Stimulated activated CD4-positive, alpha-beta T cell treated with anti-CD3 and anti-CD28 coated beads, Interleukin-1b, Interleukin-23, amount 100 ng/mL, for 1 hour (primary cell): ENCODE results near the gene SORCS1.

Experiments used
- DNase-seq, 2 donors: peaks; one replicate each; pipeline ENCODE4 v3.0.0-alpha.2; 2020; ENCODE audit warnings: low read depth in 2 of 2

Gene SORCS1

GRCh38 chr10:107163881-107164861 lies at the start of gene SORCS1:
SORCS1 (minus strand) TSS chr10:107164706.
- no peak for DNase-seq

DNA sequence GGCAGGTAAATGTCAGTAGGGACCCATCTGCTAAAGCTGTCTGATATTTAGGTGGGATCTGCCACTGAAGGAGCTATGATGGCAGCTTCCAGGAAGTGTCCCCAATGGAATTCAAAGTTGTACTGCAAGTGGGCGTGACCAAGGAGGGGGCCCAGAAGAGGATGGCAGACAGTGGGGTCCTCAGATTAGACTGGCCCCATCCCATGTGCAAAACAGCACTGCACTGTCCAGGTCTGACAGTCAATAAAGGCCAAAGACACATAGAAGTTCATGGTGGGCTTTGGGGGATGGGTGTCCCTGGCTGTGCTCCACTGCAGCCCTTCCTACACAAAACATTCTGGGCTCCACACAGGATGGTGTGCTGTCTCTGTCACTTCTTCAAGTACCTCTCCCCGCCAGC lies 49.8 kb upstream of the SORCS1 start:
- DNase-seq = no peak

DNA sequence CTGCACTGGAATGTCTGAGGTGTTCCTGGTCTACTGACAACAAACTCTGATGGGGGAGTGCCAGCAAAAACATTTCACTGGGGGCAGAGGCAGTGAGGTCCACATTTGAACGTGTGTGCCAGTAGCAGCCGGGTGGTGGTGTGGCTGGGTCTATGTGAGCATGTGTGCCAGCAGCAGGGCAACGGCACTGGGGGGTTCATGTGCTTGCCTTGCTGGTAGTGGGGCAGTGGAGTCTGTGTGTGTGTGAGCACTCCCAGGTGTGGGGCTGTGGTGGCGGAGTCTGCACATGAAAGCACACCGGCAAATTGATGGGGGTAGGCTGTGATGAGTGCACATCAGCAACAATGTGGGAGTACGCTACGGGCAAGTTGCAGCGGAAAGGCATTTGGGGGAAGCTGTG lies 49.4 kb upstream of the SORCS1 start:
- DNase-seq = no peak

DNA sequence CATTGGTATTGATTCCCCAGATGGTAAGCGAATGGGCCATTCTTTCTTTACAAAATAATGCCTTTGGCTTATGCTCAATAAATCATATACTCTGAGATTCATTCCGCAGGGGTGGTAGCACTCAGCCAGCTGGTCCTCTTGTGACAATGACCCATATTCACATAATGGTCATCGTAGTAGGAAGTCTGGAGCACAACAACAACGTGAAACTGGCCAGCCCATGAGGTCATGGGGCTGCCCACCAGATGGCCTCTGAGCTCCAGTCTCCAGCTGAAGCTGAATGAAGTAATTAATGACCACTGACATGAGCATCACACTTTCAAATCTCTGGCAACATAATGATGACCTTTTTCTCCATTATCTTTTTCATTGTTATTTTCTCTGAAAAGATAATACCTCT lies 42.3 kb upstream of the SORCS1 start:
- no peak for DNase-seq

DNA sequence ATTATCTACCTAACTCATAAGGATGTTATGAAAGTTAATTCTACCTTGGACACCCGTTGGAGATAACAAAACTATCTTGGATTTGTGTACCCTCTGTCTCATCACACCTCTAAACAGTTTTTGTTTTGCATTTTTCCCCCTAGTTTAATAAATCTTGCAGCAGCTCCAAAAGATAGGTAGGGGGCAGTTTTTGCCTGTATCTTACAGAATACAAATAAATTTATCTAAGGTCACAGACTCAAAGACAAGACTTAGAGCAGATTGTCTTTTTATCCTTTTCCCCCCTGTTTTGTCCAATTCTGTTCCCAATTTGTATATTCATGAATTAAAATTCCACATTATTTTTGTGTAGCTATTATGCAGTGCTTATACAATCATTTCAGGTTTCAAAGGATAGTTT lies 5.0 kb upstream of the SORCS1 start:
- no peak for DNase-seq

DNA sequence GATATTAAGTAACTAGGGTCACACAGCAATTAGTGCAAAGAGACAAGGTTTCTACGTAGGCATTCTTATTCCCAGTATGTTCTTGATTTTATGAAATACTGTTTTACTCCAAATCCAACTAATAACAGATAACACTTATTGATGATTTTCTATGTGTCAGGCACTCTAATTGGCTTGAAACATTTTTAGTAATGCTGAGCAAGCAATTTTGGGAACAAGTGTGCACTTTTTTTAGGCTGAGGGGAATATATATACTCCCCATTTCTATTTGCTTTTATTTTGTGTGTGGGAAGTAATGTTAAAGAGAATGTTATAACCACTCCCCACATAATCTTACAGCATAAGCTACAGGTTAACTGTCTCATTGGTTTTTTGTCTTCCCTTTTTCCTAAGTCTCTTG lies 4.2 kb upstream of the SORCS1 start:
- no peak for DNase-seq

DNA sequence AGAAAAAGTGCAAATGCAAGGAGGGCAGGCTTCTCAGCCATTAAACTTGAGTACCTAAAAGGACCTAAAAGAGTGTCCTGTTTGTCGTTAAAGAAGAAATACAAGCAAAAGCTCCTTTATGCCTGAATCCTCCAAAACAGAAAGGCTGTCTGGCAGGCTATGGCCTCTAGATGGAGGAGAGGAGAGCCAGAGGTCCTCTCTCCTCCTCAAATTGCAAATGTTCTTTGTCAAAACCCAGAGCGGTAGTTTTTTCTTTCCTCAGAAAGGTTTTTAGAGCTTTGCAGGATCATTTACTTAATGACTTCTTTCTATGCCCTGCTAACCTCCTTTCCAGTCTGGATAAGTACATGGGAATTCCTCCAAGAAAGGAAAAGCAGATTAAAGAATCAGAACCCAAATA lies 1.9 kb upstream of the SORCS1 start:
- DNase-seq = no peak

- DNase-seq = no peak
These were observed 486 bp upstream of the SORCS1 start for GRCh38 chr10:107164992-107165391.

- DNase-seq = no peak
These were observed 1.2 kb downstream of the SORCS1 start for GRCh38 chr10:107163076-107163855.

DNA sequence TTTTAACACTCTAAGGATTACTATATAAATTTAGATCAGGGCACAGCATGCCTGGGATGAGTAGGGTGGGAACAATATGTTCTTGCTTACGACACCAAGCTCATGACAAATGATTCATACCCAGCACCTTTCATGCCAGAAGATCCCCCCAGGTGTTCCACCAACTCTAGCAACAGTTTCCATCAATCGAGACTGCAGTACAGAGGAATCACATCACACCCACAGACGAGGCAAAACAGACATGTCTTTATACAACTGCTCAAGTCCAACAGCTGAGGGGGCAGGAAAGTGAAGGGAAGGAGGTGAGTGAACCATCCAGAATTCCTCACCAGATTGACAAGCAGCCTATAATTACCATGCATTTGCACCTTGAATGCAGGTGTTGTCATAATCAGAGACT lies 3.6 kb downstream of the SORCS1 start:
- DNase-seq = no peak

GRCh38 chr10:107159871-107160270 lies 4.6 kb downstream of the SORCS1 start:
- DNase-seq = no peak

GRCh38 chr10:107157071-107157470 lies 7.4 kb downstream of the SORCS1 start:
- no peak for DNase-seq

DNA sequence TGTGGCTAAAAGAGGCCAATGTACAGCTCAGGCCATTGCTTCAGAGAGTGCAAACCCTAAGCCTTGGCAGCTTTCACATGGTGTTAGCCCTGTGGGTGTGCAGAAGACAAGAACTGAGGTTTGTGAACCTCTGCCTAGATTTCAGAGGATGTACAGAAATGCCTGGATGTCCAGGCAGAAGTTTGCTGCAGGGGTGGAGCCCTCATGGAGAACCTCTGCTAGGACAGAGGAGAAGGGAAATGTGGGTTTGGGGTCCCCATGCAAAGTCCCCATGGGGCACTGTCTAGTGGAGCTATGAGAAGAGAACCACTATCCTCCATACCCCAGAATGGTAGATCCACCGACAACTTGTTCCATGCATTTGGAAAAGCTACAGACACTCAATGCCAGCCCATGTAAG lies 12.4 kb downstream of the SORCS1 start:
- no peak for DNase-seq

DNA sequence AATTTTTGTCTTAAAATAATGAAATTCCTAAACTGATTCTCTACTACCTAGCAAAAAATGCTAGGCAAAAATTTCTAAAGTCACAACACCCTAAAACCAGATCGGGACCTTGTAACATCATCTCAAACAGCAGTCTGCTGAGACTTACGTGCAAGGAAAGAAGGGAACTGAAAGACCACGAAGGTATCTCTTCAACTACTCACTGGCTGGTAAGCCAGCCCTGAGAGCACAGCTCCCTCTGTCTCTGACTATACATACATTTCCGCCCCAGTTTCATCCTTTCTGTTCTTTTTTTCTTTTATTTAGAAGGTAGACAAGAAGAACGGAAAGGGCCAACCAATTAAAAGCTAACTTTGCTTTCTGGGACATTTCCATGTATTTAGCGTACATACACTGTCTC lies 15.6 kb downstream of the SORCS1 start:
- DNase-seq = no peak

- DNase-seq = no peak
These were observed 20.0 kb downstream of the SORCS1 start for GRCh38 chr10:107144490-107144889.

DNA sequence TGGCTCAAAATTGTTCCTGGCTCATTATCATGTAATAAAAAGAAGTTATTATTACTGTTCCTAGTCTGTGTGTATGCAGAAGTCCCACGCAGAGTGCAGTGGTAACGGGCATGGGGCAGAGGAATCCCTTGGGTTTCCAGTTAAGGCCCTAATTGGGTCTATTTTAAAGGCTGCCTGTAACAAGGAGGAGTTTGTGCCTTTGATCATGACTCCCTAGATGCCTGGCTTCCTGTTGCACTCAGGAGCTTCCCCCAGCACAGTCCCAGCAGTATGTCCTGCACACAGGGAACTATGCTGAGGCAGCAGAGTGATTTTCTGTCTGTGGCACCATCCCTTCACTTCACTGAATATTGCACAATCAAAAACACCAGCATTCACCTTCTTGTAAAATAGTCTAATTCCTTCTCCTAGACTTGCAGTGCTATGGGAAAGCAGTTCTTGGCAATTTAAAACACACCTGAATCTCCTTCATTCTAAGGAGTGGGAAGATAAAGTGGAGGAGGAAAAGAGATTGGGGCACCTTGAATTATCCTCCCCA lies 22.9 kb downstream of the SORCS1 start:
- DNase-seq = no peak

DNA sequence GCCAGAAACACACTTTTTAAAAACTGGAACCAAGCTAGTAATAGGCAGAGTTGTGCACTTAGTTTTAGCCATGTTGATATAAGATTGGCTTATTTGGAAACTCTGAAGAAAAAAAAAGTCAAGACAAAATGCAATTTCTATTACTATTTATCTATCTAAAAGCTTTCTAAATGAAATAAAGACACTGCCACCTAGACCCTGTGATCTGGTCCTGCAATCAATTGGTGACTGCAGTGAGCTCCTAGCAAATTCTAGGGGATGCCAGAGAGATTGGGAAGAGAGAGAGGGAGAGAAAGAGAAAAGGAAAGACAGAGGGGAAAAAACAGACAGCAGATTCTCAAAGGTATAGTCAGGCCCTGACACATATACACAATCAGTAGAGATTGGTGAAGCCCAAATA lies 25.3 kb downstream of the SORCS1 start:
- DNase-seq = no peak

- DNase-seq = no peak
These were observed 30.9 kb downstream of the SORCS1 start for GRCh38 chr10:107133656-107134055.

GRCh38 chr10:107129000-107129399 lies 35.5 kb downstream of the SORCS1 start:
- DNase-seq = no peak

DNA sequence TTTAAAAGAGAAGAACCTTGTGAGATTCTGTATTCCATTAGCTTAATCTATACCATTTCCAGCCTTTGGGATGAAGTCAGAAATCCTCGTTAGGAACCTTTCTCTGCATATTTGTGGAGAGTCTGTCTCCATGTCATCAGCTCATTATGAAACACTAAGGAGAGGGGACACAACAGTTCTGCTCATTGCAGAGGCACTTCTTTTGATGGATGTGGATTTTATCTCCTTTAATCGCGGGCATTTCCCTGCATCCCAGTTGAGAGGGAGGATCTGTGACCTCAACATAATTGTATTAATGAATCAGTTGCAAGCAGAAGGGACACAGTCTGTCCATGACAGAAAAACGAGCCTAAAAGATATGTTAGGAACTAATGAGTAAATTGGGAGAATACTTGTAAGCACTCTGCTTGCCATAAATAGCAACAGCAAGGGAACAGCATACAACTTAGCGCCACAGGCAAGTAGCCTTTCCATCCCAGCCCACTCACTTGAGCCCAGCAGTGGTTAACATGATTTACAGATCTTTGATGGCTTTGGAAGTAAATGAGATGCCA lies 37.9 kb downstream of the SORCS1 start:
- no peak for DNase-seq

DNA sequence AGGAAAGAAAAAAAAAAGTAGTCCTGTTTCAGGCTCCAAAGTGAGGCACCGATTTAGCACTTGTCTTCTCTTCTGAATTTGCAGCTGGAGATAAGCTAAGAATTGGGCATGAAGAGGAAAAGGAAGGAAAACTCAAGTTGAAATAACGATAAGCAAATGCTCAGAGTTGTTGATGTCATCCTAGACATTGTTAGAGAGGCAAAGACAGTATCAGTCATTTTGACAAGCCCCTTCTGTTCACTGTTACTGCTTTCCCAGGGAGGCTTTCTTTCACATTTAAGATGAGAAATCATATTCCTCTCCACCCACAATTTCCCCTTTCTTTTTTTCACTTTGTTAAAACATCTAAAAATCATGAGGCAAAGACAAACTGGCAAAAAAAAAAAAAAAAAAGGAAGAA lies 41.8 kb downstream of the SORCS1 start:
- no peak for DNase-seq

- DNase-seq = no peak
These were observed 45.6 kb downstream of the SORCS1 start for GRCh38 chr10:107118866-107119265.
